GM12872 (cell line): Measurements from ENCODE around the gene GABPB1.

Experiments
- CTCF ChIP-seq: IDR thresholded peaks from 3 replicates; pipeline ENCODE4 v1.5.1; 2011; ENCODE audit warnings: low read depth, mild to moderate bottlenecking, low read length, moderate library complexity; ENCODE audit not compliant: insufficient read depth

GABPB1 gene

GRCh38 chr15:50228866-50229265 lies 126.1 kb downstream of the GABPB1 start:
- no peak for TF ChIP-seq CTCF

GRCh38 chr15:50227076-50227475 lies 127.9 kb downstream of the GABPB1 start:
- no peak for TF ChIP-seq CTCF

- TF ChIP-seq CTCF: no peak
Observed at GRCh38 chr15:50225938-50226337, 129.1 kb downstream of the GABPB1 start.
